ENCODE data around the gene CYB5R3.

CYB5R3 gene

GRCh38 chr22:42642806-42643633 is 6.2 kb downstream of the CYB5R3 start:
- peak overlapping the region; percentile 32 for H3K9ac ChIP-seq (ENCODE audit: insufficient read length, low read depth)
- H3K4me1 ChIP-seq (ENCODE audit: insufficient read depth, insufficient read length): peaks cover 9% of the 10 kb centered on the region
- no peaks in the 10 kb centered on the region for H3K9me3 ChIP-seq (ENCODE audit: insufficient read depth, low read length)
- H3K4me3 ChIP-seq (ENCODE audit: insufficient read length, low read depth): no peak overlapping the region
- no peak for DNase-seq (ENCODE audit: low read depth, low spot score)
- TF ChIP-seq YY1 (IDR thresholded peaks at IDR 0.05; ENCODE audit: insufficient read depth, insufficient read length): no peak
- no peak for TF ChIP-seq SUZ12 (IDR thresholded peaks at IDR 0.05; ENCODE audit: extremely low read depth, insufficient read depth, insufficient read length)
- TF ChIP-seq ZNF274 (IDR thresholded peaks at IDR 0.05; ENCODE audit: low read depth, low read length): no peak
- no peaks in the 10 kb centered on the region for H3K27me3 ChIP-seq (ENCODE audit: insufficient read depth, insufficient read length)
- peaks cover 19% of the 10 kb centered on the region for H3K36me3 ChIP-seq (ENCODE audit: insufficient read depth, insufficient read length, low read length)

GRCh38 chr22:42641801-42642413 is 7.3 kb downstream of the CYB5R3 start:
- Histone ChIP-seq H3K4me3 (ENCODE audit: insufficient read length, low read depth) (no peak overlapping the region), H3K27me3 (ENCODE audit: insufficient read depth, insufficient read length) (no peaks in the 10 kb centered on the region), H3K9ac (ENCODE audit: insufficient read length, low read depth) (no peak overlapping the region), H3K4me1 (ENCODE audit: insufficient read depth, insufficient read length) (peaks cover 9% of the 10 kb centered on the region), H3K36me3 (ENCODE audit: insufficient read depth, insufficient read length, low read length) (peaks cover 23% of the 10 kb centered on the region), H3K9me3 (ENCODE audit: insufficient read depth, low read length) (no peaks in the 10 kb centered on the region)
- no peak for DNase-seq (ENCODE audit: low read depth, low spot score)
- TF ChIP-seq SUZ12 (IDR thresholded peaks at IDR 0.05; ENCODE audit: extremely low read depth, insufficient read depth, insufficient read length) (no peak), ZNF274 (IDR thresholded peaks at IDR 0.05; ENCODE audit: low read depth, low read length) (no peak), YY1 (IDR thresholded peaks at IDR 0.05; ENCODE audit: insufficient read depth, insufficient read length) (no peak)

- DNase-seq (ENCODE audit: low read depth, low spot score): no peak
- TF ChIP-seq SUZ12 (IDR thresholded peaks at IDR 0.05; ENCODE audit: extremely low read depth, insufficient read depth, insufficient read length): no peak
- no peak for TF ChIP-seq ZNF274 (IDR thresholded peaks at IDR 0.05; ENCODE audit: low read depth, low read length)
- Histone ChIP-seq H3K9ac (ENCODE audit: insufficient read length, low read depth) (no peak overlapping the region), H3K4me1 (ENCODE audit: insufficient read depth, insufficient read length) (peaks cover 2% of the 10 kb centered on the region), H3K27me3 (ENCODE audit: insufficient read depth, insufficient read length) (no peaks in the 10 kb centered on the region), H3K9me3 (ENCODE audit: insufficient read depth, low read length) (no peaks in the 10 kb centered on the region), H3K4me3 (ENCODE audit: insufficient read length, low read depth) (no peak overlapping the region), H3K36me3 (ENCODE audit: insufficient read depth, insufficient read length, low read length) (peaks cover 13% of the 10 kb centered on the region)
Observed at GRCh38 chr22:42639541-42640241, 9.5 kb downstream of the CYB5R3 start.

GRCh38 chr22:42637555-42637954 is 11.6 kb downstream of the CYB5R3 start:
- Histone ChIP-seq H3K4me3 (ENCODE audit: insufficient read length, low read depth) (no peak overlapping the region), H3K4me1 (ENCODE audit: insufficient read depth, insufficient read length) (no peaks in the 10 kb centered on the region), H3K9me3 (ENCODE audit: insufficient read depth, low read length) (no peaks in the 10 kb centered on the region), H3K9ac (ENCODE audit: insufficient read length, low read depth) (no peak overlapping the region), H3K36me3 (ENCODE audit: insufficient read depth, insufficient read length, low read length) (peaks cover 21% of the 10 kb centered on the region), H3K27me3 (ENCODE audit: insufficient read depth, insufficient read length) (no peaks in the 10 kb centered on the region)
- no peak for TF ChIP-seq SUZ12 (IDR thresholded peaks at IDR 0.05; ENCODE audit: extremely low read depth, insufficient read depth, insufficient read length)
- no peak for TF ChIP-seq YY1 (IDR thresholded peaks at IDR 0.05; ENCODE audit: insufficient read depth, insufficient read length)
- no peak for DNase-seq (ENCODE audit: low read depth, low spot score)

- no peak overlapping the region for H3K4me3 ChIP-seq (ENCODE audit: insufficient read length, low read depth)
- H3K4me1 ChIP-seq (ENCODE audit: insufficient read depth, insufficient read length): no peaks in the 10 kb centered on the region
- H3K9me3 ChIP-seq (ENCODE audit: insufficient read depth, low read length): no peaks in the 10 kb centered on the region
- H3K9ac ChIP-seq (ENCODE audit: insufficient read length, low read depth): no peak overlapping the region
- no peak for DNase-seq (ENCODE audit: low read depth, low spot score)
- no peak for TF ChIP-seq YY1 (IDR thresholded peaks at IDR 0.05; ENCODE audit: insufficient read depth, insufficient read length)
- TF ChIP-seq SUZ12 (IDR thresholded peaks at IDR 0.05; ENCODE audit: extremely low read depth, insufficient read depth, insufficient read length): no peak
- TF ChIP-seq ZNF274 (IDR thresholded peaks at IDR 0.05; ENCODE audit: low read depth, low read length): no peak
- H3K27me3 ChIP-seq (ENCODE audit: insufficient read depth, insufficient read length): no peaks in the 10 kb centered on the region
- H3K36me3 ChIP-seq (ENCODE audit: insufficient read depth, insufficient read length, low read length): peaks cover 32% of the 10 kb centered on the region
Observed at GRCh38 chr22:42636506-42636905, 12.7 kb downstream of the CYB5R3 start.

GRCh38 chr22:42635531-42635930 is 13.7 kb downstream of the CYB5R3 start:
- DNase-seq (ENCODE audit: low read depth, low spot score): no peak

GRCh38 chr22:42633013-42633412 is 16.2 kb downstream of the CYB5R3 start:
- H3K27me3 ChIP-seq (ENCODE audit: insufficient read depth, insufficient read length): no peaks in the 10 kb centered on the region
- H3K4me1 ChIP-seq (ENCODE audit: insufficient read depth, insufficient read length): no peaks in the 10 kb centered on the region
- DNase-seq (ENCODE audit: low read depth, low spot score): no peak
- H3K9ac ChIP-seq (ENCODE audit: insufficient read length, low read depth): no peak overlapping the region
- H3K36me3 ChIP-seq (ENCODE audit: insufficient read depth, insufficient read length, low read length): peaks cover 64% of the 10 kb centered on the region
- TF ChIP-seq YY1 (IDR thresholded peaks at IDR 0.05; ENCODE audit: insufficient read depth, insufficient read length) (no peak), SUZ12 (IDR thresholded peaks at IDR 0.05; ENCODE audit: extremely low read depth, insufficient read depth, insufficient read length) (no peak), ZNF274 (IDR thresholded peaks at IDR 0.05; ENCODE audit: low read depth, low read length) (no peak)
- no peaks in the 10 kb centered on the region for H3K9me3 ChIP-seq (ENCODE audit: insufficient read depth, low read length)
- H3K4me3 ChIP-seq (ENCODE audit: insufficient read length, low read depth): no peak overlapping the region

More at GRCh38 chr22:42635531-42635930, 13.7 kb downstream of the CYB5R3 start:
- TF ChIP-seq YY1 (IDR thresholded peaks at IDR 0.05; ENCODE audit: insufficient read depth, insufficient read length): no peak
- no peaks in the 10 kb centered on the region for H3K27me3 ChIP-seq (ENCODE audit: insufficient read depth, insufficient read length)
- H3K9me3 ChIP-seq (ENCODE audit: insufficient read depth, low read length): no peaks in the 10 kb centered on the region
- no peaks in the 10 kb centered on the region for H3K4me1 ChIP-seq (ENCODE audit: insufficient read depth, insufficient read length)
- H3K9ac ChIP-seq (ENCODE audit: insufficient read length, low read depth): no peak overlapping the region
- H3K4me3 ChIP-seq (ENCODE audit: insufficient read length, low read depth): no peak overlapping the region
- H3K36me3 ChIP-seq (ENCODE audit: insufficient read depth, insufficient read length, low read length): peaks cover 41% of the 10 kb centered on the region

All from NT2/D1 (cell line).